Neural cell (in vitro differentiated cells): Measurements from ENCODE around the gene PWWP2B. TPM values are rescaled to one million over a fixed set of nuclear protein-coding genes. Genes with fewer than 3 reads are reported as not detected.

Source experiments
- H2AFZ ChIP-seq: fragments of 200-600, 300-800 bp; sonication (generic), shearing (Covaris generic); 2 replicates; pipeline ENCODE4 v1.6.0; 2014; ENCODE audit warnings: low read depth, mild to moderate bottlenecking, antibody characterized with exemption, low read length, moderate library complexity
- H3F3A ChIP-seq: fragments of 200-600 bp; shearing (Covaris generic); 2 replicates; pipeline ENCODE4 v1.6.1; 2016; ENCODE audit warnings: mild to moderate bottlenecking, moderate library complexity, mixed read lengths, antibody characterized with exemption, low read length; ENCODE audit not compliant: insufficient read depth, poor library complexity, severe bottlenecking
- H3K27ac ChIP-seq: fragments of 200-600, 300-800 bp; sonication (generic), shearing (Covaris generic); 2 replicates; pipeline ENCODE4 v1.5.1; 2014; ENCODE audit warnings: mild to moderate bottlenecking, low read length, moderate library complexity
- H3K27me3 ChIP-seq: fragments of 300-800, 200-600 bp; sonication (generic), shearing (Covaris generic); 2 replicates; pipeline ENCODE4 v1.6.0; 2014; ENCODE audit warnings: mild to moderate bottlenecking, low read depth, low read length, moderate library complexity; ENCODE audit not compliant: insufficient read depth
- H3K36me3 ChIP-seq: fragments of 300-800, 200-600 bp; sonication (generic), shearing (Covaris generic); 2 replicates; pipeline ENCODE4 v1.5.1; 2014; ENCODE audit warnings: mild to moderate bottlenecking, antibody characterized with exemption, low read length, moderate library complexity; ENCODE audit not compliant: insufficient read depth
- H3K4me2 ChIP-seq: fragments of 300-800, 200-600 bp; sonication (generic), shearing (Covaris generic); 2 replicates; pipeline ENCODE4 v1.6.0; 2014; ENCODE audit warnings: mild to moderate bottlenecking, low read length
- H3K4me3 ChIP-seq: fragments of 300-800, 200-600 bp; sonication (generic), shearing (Covaris generic); 2 replicates; pipeline ENCODE4 v1.5.1; 2014; ENCODE audit warnings: mild to moderate bottlenecking, low read length, moderate library complexity
- H3K79me2 ChIP-seq: fragments of 200-600 bp; shearing (Covaris generic); replicated peaks from 2 replicates; pipeline ENCODE4 v1.6.0; 2014; ENCODE audit warnings: mild to moderate bottlenecking, low read length, moderate library complexity; ENCODE audit not compliant: insufficient read depth
- H3K9ac ChIP-seq: fragments of 300-800, 200-600 bp; sonication (generic), shearing (Covaris generic); 2 replicates; pipeline ENCODE4 v1.6.1; 2016; ENCODE audit warnings: mild to moderate bottlenecking, low read length, mixed read lengths
- H3K9me2 ChIP-seq: fragments of 200-600 bp; shearing (Covaris generic); 2 replicates; pipeline ENCODE4 v1.6.1; 2016; ENCODE audit warnings: mild to moderate bottlenecking, low read length, mixed read lengths; ENCODE audit not compliant: insufficient read depth
- H3K9me3 ChIP-seq: fragments of 200-600, 300-800 bp; sonication (generic), shearing (Covaris generic); 2 replicates; pipeline ENCODE4 v1.6.1; 2016; ENCODE audit warnings: mild to moderate bottlenecking, mixed run types, low read length, moderate library complexity, mixed read lengths
- H4K20me1 ChIP-seq: fragments of 200-600 bp; shearing (Covaris generic); 2 replicates; pipeline ENCODE4 v1.6.1; 2016; ENCODE audit warnings: mild to moderate bottlenecking, mixed run types; ENCODE audit not compliant: insufficient read depth
- EP300 ChIP-seq: fragments of 450-650 bp; conservative IDR thresholded peaks from 2 replicates; pipeline ENCODE4 v1.6.1; 2014; ENCODE audit warnings: antibody characterized with exemption, mild to moderate bottlenecking, moderate library complexity; ENCODE audit not compliant: poor library complexity, severe bottlenecking
- EZH2 ChIP-seq: fragments of 200-600, 300-800 bp; shearing (Covaris generic), sonication (generic); IDR thresholded peaks from 2 replicates; pipeline ENCODE4 v1.6.1; 2014; ENCODE audit warnings: antibody characterized with exemption, low read length, borderline replicate concordance, mild to moderate bottlenecking; ENCODE audit not compliant: insufficient read depth, poor library complexity, severe bottlenecking
- MXI1 ChIP-seq: fragments of 450-650 bp; conservative IDR thresholded peaks from 2 replicates; pipeline ENCODE4 v1.6.1; 2014; ENCODE audit warnings: antibody characterized with exemption, mild to moderate bottlenecking; ENCODE audit not compliant: poor library complexity, severe bottlenecking
- POLR2AphosphoS5 ChIP-seq: IDR thresholded peaks from 2 replicates; pipeline ENCODE4 v1.6.1; 2012
- RAD21 ChIP-seq: fragments of 450-650 bp; conservative IDR thresholded peaks from 2 replicates; pipeline ENCODE4 v1.6.1; 2014; ENCODE audit warnings: antibody characterized with exemption, mild to moderate bottlenecking, moderate library complexity
- REST ChIP-seq: IDR thresholded peaks from 2 replicates; pipeline ENCODE4 v1.6.1; 2012; ENCODE audit warnings: borderline replicate concordance
- SMC3 ChIP-seq: fragments of 450-650 bp; conservative IDR thresholded peaks from 2 replicates; pipeline ENCODE4 v1.6.1; 2014; ENCODE audit warnings: antibody characterized with exemption, mild to moderate bottlenecking, moderate library complexity; ENCODE audit not compliant: poor library complexity
- TAF1 ChIP-seq: IDR thresholded peaks from 2 replicates; pipeline ENCODE4 v1.6.1; 2012; ENCODE audit warnings: low read depth
- polyA plus RNA-seq: library from polyadenylated mRNA; depleted of rRNA; stranded (reverse); fragments of >200 nt; gene quantifications from 2 replicates; pipeline ENCODE4 v1.2.3, GENCODE V29; 2014
- TF ChIP-seq, protein P1 (sequence below): fragments of 450-650 bp; IDR thresholded peaks from 2 replicates; pipeline ENCODE4 v1.5.1; 2014; ENCODE audit warnings: antibody characterized with exemption, mild to moderate bottlenecking, moderate library complexity; ENCODE audit not compliant: poor library complexity, severe bottlenecking

The PWWP2B gene
- polyA plus RNA-seq, 1 donor from 2014 or later = 13.0 TPM

DNA sequence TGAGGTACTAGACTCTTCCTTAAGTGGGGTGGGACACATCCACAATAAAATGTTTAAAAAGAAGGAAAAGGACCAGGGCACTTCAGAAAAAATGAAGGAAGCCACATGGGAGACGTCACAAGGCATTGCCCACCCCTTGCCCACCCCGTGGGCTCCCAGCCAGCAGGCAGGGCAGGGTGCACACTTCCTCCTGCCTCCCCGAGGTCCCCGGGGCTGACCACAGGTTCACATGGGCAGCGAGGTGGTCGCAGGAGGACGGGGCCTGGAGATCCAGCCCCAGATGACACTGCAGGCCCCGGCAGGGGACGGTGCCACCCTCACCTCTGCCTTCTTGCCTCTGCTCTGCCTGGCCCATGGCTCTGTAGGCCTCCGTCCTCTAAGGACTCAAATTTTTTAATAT is 45.6 kb downstream of the PWWP2B start:
- H2AFZ ChIP-seq = no peak overlapping the region
- no peak overlapping the region for H3K4me3 ChIP-seq
- H3K9me3 ChIP-seq = no peaks in the 10 kb centered on the region
- H4K20me1 ChIP-seq = no peaks in the 10 kb centered on the region
- no peak overlapping the region for H3K4me2 ChIP-seq
- H3K27ac ChIP-seq = no peak overlapping the region
- no peak for TF ChIP-seq TAF1
- no peaks in the 10 kb centered on the region for H3K36me3 ChIP-seq
- H3K79me2 ChIP-seq = no peaks in the 10 kb centered on the region
- no peaks in the 10 kb centered on the region for H3K9me2 ChIP-seq
- no peak overlapping the region for H3K9ac ChIP-seq
- no peaks in the 10 kb centered on the region for H3F3A ChIP-seq
- H3K27me3 ChIP-seq = no peaks in the 10 kb centered on the region

- Histone ChIP-seq H3K27me3 (no peaks in the 10 kb centered on the region), H3K9me3 (no peaks in the 10 kb centered on the region), H3K27ac (no peak overlapping the region), H3K9ac (no peak overlapping the region), H3K9me2 (no peaks in the 10 kb centered on the region), H3K4me3 (no peak overlapping the region), H4K20me1 (no peaks in the 10 kb centered on the region), H3F3A (no peaks in the 10 kb centered on the region), H3K4me2 (no peak overlapping the region), H2AFZ (no peak overlapping the region), H3K79me2 (no peaks in the 10 kb centered on the region), H3K36me3 (no peaks in the 10 kb centered on the region)
- TF ChIP-seq REST (no peak), TAF1 (no peak), EZH2 (no peak), EP300 (no peak), SMC3 (no peak), POLR2AphosphoS5 (no peak), MXI1 (no peak), RAD21 (no peak)
- TF ChIP-seq, protein P1, sequence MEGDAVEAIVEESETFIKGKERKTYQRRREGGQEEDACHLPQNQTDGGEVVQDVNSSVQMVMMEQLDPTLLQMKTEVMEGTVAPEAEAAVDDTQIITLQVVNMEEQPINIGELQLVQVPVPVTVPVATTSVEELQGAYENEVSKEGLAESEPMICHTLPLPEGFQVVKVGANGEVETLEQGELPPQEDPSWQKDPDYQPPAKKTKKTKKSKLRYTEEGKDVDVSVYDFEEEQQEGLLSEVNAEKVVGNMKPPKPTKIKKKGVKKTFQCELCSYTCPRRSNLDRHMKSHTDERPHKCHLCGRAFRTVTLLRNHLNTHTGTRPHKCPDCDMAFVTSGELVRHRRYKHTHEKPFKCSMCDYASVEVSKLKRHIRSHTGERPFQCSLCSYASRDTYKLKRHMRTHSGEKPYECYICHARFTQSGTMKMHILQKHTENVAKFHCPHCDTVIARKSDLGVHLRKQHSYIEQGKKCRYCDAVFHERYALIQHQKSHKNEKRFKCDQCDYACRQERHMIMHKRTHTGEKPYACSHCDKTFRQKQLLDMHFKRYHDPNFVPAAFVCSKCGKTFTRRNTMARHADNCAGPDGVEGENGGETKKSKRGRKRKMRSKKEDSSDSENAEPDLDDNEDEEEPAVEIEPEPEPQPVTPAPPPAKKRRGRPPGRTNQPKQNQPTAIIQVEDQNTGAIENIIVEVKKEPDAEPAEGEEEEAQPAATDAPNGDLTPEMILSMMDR = no peak
Measured at GRCh38 chr10:132443605-132443982, 46.6 kb downstream of the PWWP2B start.
